K562 (cell line): ENCODE data around the gene ADGRB2. TPM values are rescaled to one million over a fixed set of nuclear protein-coding genes. Genes with fewer than 3 reads are reported as not detected.

Experiments
- ATAC-seq: fragments of 200-7000 bp; cut with Tn5 transposase; 3 replicates; pipeline ENCODE4 v1.9.1; 2020; ENCODE audit warnings: moderate library complexity
- BruUV-seq: library from RNA; stranded (reverse); fragments of 400-500 nt; replicated peaks from 2 replicates; lab custom pipeline; 2021; lab: Mats Ljungman, UMichigan
- CTCF ChIA-PET: fragments of 300-600 bp; formaldehyde crosslinking; extraction: SDS; loops from one replicate; lab custom pipeline; 2021; ENCODE audit warnings: low intra/inter-chr PET ratio; lab: Yijun Ruan, JAX
- POLR2A ChIA-PET: fragments of 300-600, 350-650 bp; sonication (Branson Sonifier 250); formaldehyde crosslinking; extraction: SDS; loops from one replicate; lab custom pipeline; 2021; ENCODE audit warnings: antibody characterized with exemption, inconsistent platforms; lab: Yijun Ruan, JAX
- DNase-seq, 4 experiments: peaks; one replicate each; pipeline versions ENCODE4 v3.0.0 to v3.0.0-alpha.2; 2011 to 2018; ENCODE audit warnings: low spot score in 3 of 4, mixed read lengths in 3 of 4; ENCODE audit errors: extremely low read depth in 1 of 4
- FAIRE-seq: peaks from 2 replicates; lab custom pipeline; 2011; peaks lifted over from hg19 to GRCh38; lab: Jason Lieb, UNC
- H2AFZ ChIP-seq: 2 replicates; pipeline ENCODE4 v1.6.0; 2011; ENCODE audit warnings: low read depth, low read length, control low read depth, inconsistent platforms
- H3K27ac ChIP-seq: fragments of 200-600 bp; 3 replicates; pipeline ENCODE4 v1.8.0; 2011; ENCODE audit warnings: low read depth, mild to moderate bottlenecking, control low read depth, inconsistent platforms, low read length, moderate library complexity, mixed read lengths; ENCODE audit errors: extremely low read depth
- H3K27me3 ChIP-seq, 2 experiments: fragments of 300-600 bp in 1 of 2; 2 replicates in 1 of 2; 3 replicates in 1 of 2; pipeline versions ENCODE4 v1.6.0 to v1.8.0; 2011; ENCODE audit warnings: inconsistent platforms in 2 of 2, low read length in 2 of 2, mild to moderate bottlenecking in 1 of 2, mixed read lengths in 1 of 2, moderate library complexity in 1 of 2; ENCODE audit not compliant: control insufficient read depth in 2 of 2, insufficient read depth in 2 of 2
- H3K36me3 ChIP-seq: fragments of 300-600 bp; 3 replicates; pipeline ENCODE4 v1.8.0; 2011; ENCODE audit warnings: mild to moderate bottlenecking, low read length, inconsistent platforms; ENCODE audit not compliant: control insufficient read depth, insufficient read depth
- H3K4me1 ChIP-seq, 2 experiments: fragments of 200-600 bp in 1 of 2; replicated peaks in 1 of 2; 2 replicates in 1 of 2; 3 replicates in 1 of 2; pipeline versions ENCODE4 v1.5.1 to v1.8.0; 2011; ENCODE audit warnings: inconsistent platforms in 2 of 2, low read length in 2 of 2, mild to moderate bottlenecking in 1 of 2, mixed read lengths in 1 of 2, moderate library complexity in 1 of 2; ENCODE audit not compliant: control insufficient read depth in 2 of 2, insufficient read depth in 2 of 2
- H3K4me2 ChIP-seq: 2 replicates; pipeline ENCODE4 v1.6.1; 2011; ENCODE audit warnings: low read length, control low read depth, inconsistent platforms, mixed read lengths; ENCODE audit not compliant: insufficient read depth
- H3K4me3 ChIP-seq: fragments of 200-600 bp; sonication (generic), shearing (Covaris generic); 2 replicates; pipeline ENCODE4 v1.5.1; 2016; ENCODE audit warnings: control low read depth, inconsistent platforms
- H3K79me2 ChIP-seq: fragments of 200-600 bp; 3 replicates; pipeline ENCODE4 v1.8.0; 2011; ENCODE audit warnings: low read length, inconsistent platforms; ENCODE audit not compliant: control insufficient read depth, insufficient read depth
- H3K9ac ChIP-seq, 2 experiments: 2 replicates each; pipeline versions ENCODE4 v1.6.0 to v1.6.1; 2011; ENCODE audit warnings: low read depth in 2 of 2, low read length in 2 of 2, control low read depth in 1 of 2, inconsistent platforms in 1 of 2, mild to moderate bottlenecking in 1 of 2, mixed read lengths in 1 of 2; ENCODE audit not compliant: insufficient read depth in 1 of 2
- H3K9me1 ChIP-seq: one replicate; pipeline ENCODE4 v1.6.0; 2011; ENCODE audit warnings: inconsistent platforms, mild to moderate bottlenecking, low read length, moderate library complexity; ENCODE audit not compliant: control insufficient read depth, insufficient read depth
- H3K9me3 ChIP-seq: replicated peaks from 2 replicates; pipeline ENCODE4 v1.5.1; 2011; ENCODE audit warnings: low read depth, low read length, inconsistent platforms; ENCODE audit not compliant: control insufficient read depth, insufficient read depth
- H4K20me1 ChIP-seq: replicated peaks from 2 replicates; pipeline ENCODE4 v1.6.1; 2011; ENCODE audit warnings: low read length, inconsistent platforms, mixed read lengths; ENCODE audit not compliant: control insufficient read depth, insufficient read depth
- BACH1 ChIP-seq: fragments of 200-800 bp; sonication (Bioruptor generic); IDR thresholded peaks from 2 replicates; pipeline ENCODE4 v1.6.1; 2016; ENCODE audit warnings: missing genetic modification characterization, missing compliant biosample characterization
- CTCF ChIP-seq, 3 experiments: IDR thresholded peaks in 2 of 3; conservative IDR thresholded peaks in 1 of 3; 2 replicates each; pipeline ENCODE4 v1.5.1; 2011 to 2012; ENCODE audit warnings: low read length in 3 of 3, mild to moderate bottlenecking in 3 of 3, control low read depth in 2 of 3, improper control_type of control experiment in 1 of 3, inconsistent platforms in 1 of 3, low read depth in 1 of 3, mixed read lengths in 1 of 3, moderate library complexity in 1 of 3; ENCODE audit not compliant: insufficient read depth in 2 of 3
- ERF ChIP-seq: fragments of 450-650 bp; formaldehyde crosslinking; IDR thresholded peaks from 2 replicates; pipeline ENCODE4 v1.4.0; 2020; ENCODE audit warnings: mild to moderate bottlenecking, mixed read lengths
- KAT7 ChIP-seq: sonication (generic); formaldehyde crosslinking; IDR thresholded peaks from 2 replicates; pipeline ENCODE4 v1.8.0; 2022; ENCODE audit warnings: missing genetic modification reagents, mild to moderate bottlenecking, borderline replicate concordance
- SUPT5H ChIP-seq: fragments of 450-650 bp; IDR thresholded peaks from 2 replicates; pipeline ENCODE4 v1.6.1; 2016
- TEAD1 ChIP-seq, 2 experiments: fragments of 450-650 bp in 1 of 2; sonication (generic) in 1 of 2; formaldehyde crosslinking; IDR thresholded peaks; 2 replicates each; pipeline versions ENCODE4 v1.4.0 to v1.8.0; 2020 to 2022; ENCODE audit warnings: mild to moderate bottlenecking in 2 of 2, missing genetic modification reagents in 1 of 2
- ZFX ChIP-seq: sonication (generic); formaldehyde crosslinking; IDR thresholded peaks from 2 replicates; pipeline ENCODE4 v1.8.0; 2022; ENCODE audit warnings: mild to moderate bottlenecking, missing genetic modification reagents, moderate library complexity
- ZNF121 ChIP-seq: sonication (generic); formaldehyde crosslinking; conservative IDR thresholded peaks from 2 replicates; pipeline ENCODE4 v1.8.0; 2022; ENCODE audit warnings: missing genetic modification reagents
- ZNF134 ChIP-seq: fragments of 250-450 bp; sonication (Bioruptor Pico); conservative IDR thresholded peaks from 2 replicates; pipeline ENCODE4 v1.4.0; 2020
- ZNF184 ChIP-seq: sonication (generic); formaldehyde crosslinking; IDR thresholded peaks from 2 replicates; pipeline ENCODE4 v1.5.0; 2020; ENCODE audit warnings: missing genetic modification reagents
- ZNF263 ChIP-seq: sonication (generic); formaldehyde crosslinking; IDR thresholded peaks from 2 replicates; pipeline ENCODE4 v1.8.0; 2022; ENCODE audit warnings: mild to moderate bottlenecking, missing genetic modification reagents, borderline replicate concordance
- ZNF324 ChIP-seq: fragments of 250-450 bp; sonication (Bioruptor Pico); IDR thresholded peaks from 2 replicates; pipeline ENCODE4 v1.4.0; 2020; ENCODE audit warnings: mild to moderate bottlenecking
- ZNF668 ChIP-seq: fragments of 250-450 bp; sonication (Bioruptor Pico); IDR thresholded peaks from 2 replicates; pipeline ENCODE4 v1.8.0; 2022; ENCODE audit warnings: mild to moderate bottlenecking, inconsistent platforms
- ZNF766 ChIP-seq: fragments of 200-800 bp; sonication (Bioruptor generic); conservative IDR thresholded peaks from 2 replicates; pipeline ENCODE4 v1.6.1; 2016; ENCODE audit warnings: missing genetic modification characterization, missing compliant biosample characterization
- WGBS: fragments of 100-300 bp; shearing (Covaris generic); methylation state at CpG from one replicate; pipeline ENCODE4 v1.1.6; 2016; ENCODE audit warnings: low coverage, mixed read lengths; ENCODE audit not compliant: insufficient coverage; ENCODE audit errors: missing lambda C conversion rate; 5-methylcytosine and 5-hydroxymethylcytosine counted together
- in situ Hi-C: fragments of 300-500 bp; cut with MboI; formaldehyde crosslinking; loops from 4 replicates; pipeline ENCODE4 v1.15.0; 2018; ENCODE audit warnings: inconsistent platforms, mixed read lengths
- intact Hi-C: fragments of 100-400 bp; cut with micrococcal nuclease; formaldehyde crosslinking; loops from 2 replicates; pipeline ENCODE4 v1.14.2; 2022
- polyA plus RNA-seq, 8 experiments: library from polyadenylated mRNA; depleted of rRNA in 4 of 8; stranded (reverse) in 5 of 8; unstranded in 3 of 8; fragments of >200 nt; fragmentation: Nextera tagmentation in 2 of 8; fragmentation: Illumina TruSeq in 1 of 8; extraction: Ambion mirVana in 2 of 8; extraction: Trizol in 1 of 8; gene quantifications; 2 replicates each; pipeline versions ENCODE4 v1.2.1 to v1.2.3, GENCODE V29; 2011 to 2014; ENCODE audit warnings: inconsistent platforms in 1 of 8, missing spikeins in 1 of 8
- total RNA-seq, 7 experiments: library from RNA; depleted of rRNA in 6 of 7; stranded (reverse); fragments of >200 nt in 6 of 7; fragmentation: Illumina TruSeq in 2 of 7; extraction: Trizol in 2 of 7; gene quantifications; 2 replicates each; pipeline versions ENCODE4 v1.2.1 to v1.2.3, GENCODE V29; 2011 to 2021; ENCODE audit warnings: low replicate concordance in 1 of 7

The ADGRB2 gene
- total and polyA plus RNA-seq, 9 of the 15 experiments (the other 6 are each of a cell fraction or from before 2014, with no cell fraction given), result 0.04 to 0.23 (median 0.20) TPM; not detected in 2

GRCh38 chr1:31681415-31681814 is 82.7 kb downstream of the ADGRB2 start:
- Histone ChIP-seq H3K27ac (no peak overlapping the region), H3K4me2 (no peak overlapping the region), H2AFZ (no peak overlapping the region), H3K4me1 (peaks cover 0 to 9% of the 10 kb centered on the region in 2 experiments; a peak in 1 of 5 replicates), H3K9ac (0 out of 4 replicates have a peak overlapping the region, but pooled peaks of 1 of the 2 experiments have one; percentile 21), H3K4me3 (no peak overlapping the region), H3K27me3 (peaks cover 66 to 95% of the 10 kb centered on the region in 2 experiments), H3K9me1 (no peaks in the 10 kb centered on the region), H3K36me3 (no peaks in the 10 kb centered on the region), H3K9me3 (no peaks in the 10 kb centered on the region), H3K79me2 (no peaks in the 10 kb centered on the region), H4K20me1 (peaks cover 21% of the 10 kb centered on the region)
- DNase-seq, result no peak
- WGBS, result 0% methylated on average over 9 of the region's 9 CpGs
- FAIRE-seq, result peak; percentile 32
- POLR2A ChIA-PET, result interaction anchor here (0.9 to 1.0 kb wide), 2 partner anchors 9 to 283 kb away, joined by 3 to 4 read pairs; no protein-coding TSS in a partner anchor
- CTCF ChIA-PET, result no interaction called here
- no TSS peak for BruUV-seq
- TF ChIP-seq ZNF766 (CRISPR knock-in tag) (no peak), TEAD1 (CRISPR knock-in tag; IDR thresholded peaks at IDR 0.05) (0 out of 4 replicates have a peak, but pooled peaks of 1 of the 2 experiments have one; percentile 41)
- intact Hi-C loops (no loop called here), in situ Hi-C loops (no loop called here)
- no peak for ATAC-seq

- Histone ChIP-seq H4K20me1 (peaks cover 14% of the 10 kb centered on the region), H3K79me2 (no peaks in the 10 kb centered on the region), H3K4me1 (peaks cover 0 to 9% of the 10 kb centered on the region in 2 experiments; a peak in 1 of 5 replicates), H3K9me1 (no peaks in the 10 kb centered on the region), H3K9ac (no peak overlapping the region), H3K9me3 (no peaks in the 10 kb centered on the region), H3K4me3 (no peak overlapping the region), H3K27ac (no peak overlapping the region), H2AFZ (no peak overlapping the region), H3K27me3 (peaks cover 60 to 95% of the 10 kb centered on the region in 2 experiments), H3K4me2 (no peak overlapping the region), H3K36me3 (no peaks in the 10 kb centered on the region)
- DNase-seq (no peak), FAIRE-seq (no peak), ATAC-seq (peak; percentile 43; the same call in 2 of the 3 replicates)
- WGBS, result 1% methylated on average over 23 of the region's 23 CpGs
- BruUV-seq, result no TSS peak
- in situ Hi-C loops, result no loop called here
- POLR2A ChIA-PET, result interaction anchor here (0.6 to 1.6 kb wide), 4 partner anchors 11 to 25 kb away, joined by 4 to 7 read pairs (median 4); no protein-coding TSS in a partner anchor
- CTCF ChIA-PET, result no interaction called here
- intact Hi-C loops, result no loop called here
- TF ChIP-seq ZNF324 (CRISPR knock-in tag) (no peak), ZNF263 (peak; percentile 24; the same call in 1 of the 2 replicates), ERF (CRISPR knock-in tag) (no peak), ZNF668 (no peak), ZFX (no peak), ZNF184 (CRISPR knock-in tag) (no peak), BACH1 (no peak), ZNF134 (CRISPR knock-in tag) (no peak), CTCF (IDR thresholded peaks at IDR 0.05 in 2 of 3, conservative IDR thresholded peaks at IDR 0.05 in 1 of 3; ENCODE audit: insufficient read depth in 2 of 3, low read depth in 1 of 3, low read length in 3 of 3) (peak in 2 of 3 experiments; percentile 35 to 38; a peak in 3 of 6 replicates), ZNF121 (no peak), SUPT5H (no peak), KAT7 (no peak)
These were observed 84.4 kb downstream of the ADGRB2 start for GRCh38 chr1:31679676-31680230.
